Measurements from ENCODE around the gene MYH15. TPM values are rescaled to one million over a fixed set of nuclear protein-coding genes. Genes with fewer than 3 reads are reported as not detected.

MYH15 gene
- polyA plus RNA-seq, 3 donors: not detected

DNA sequence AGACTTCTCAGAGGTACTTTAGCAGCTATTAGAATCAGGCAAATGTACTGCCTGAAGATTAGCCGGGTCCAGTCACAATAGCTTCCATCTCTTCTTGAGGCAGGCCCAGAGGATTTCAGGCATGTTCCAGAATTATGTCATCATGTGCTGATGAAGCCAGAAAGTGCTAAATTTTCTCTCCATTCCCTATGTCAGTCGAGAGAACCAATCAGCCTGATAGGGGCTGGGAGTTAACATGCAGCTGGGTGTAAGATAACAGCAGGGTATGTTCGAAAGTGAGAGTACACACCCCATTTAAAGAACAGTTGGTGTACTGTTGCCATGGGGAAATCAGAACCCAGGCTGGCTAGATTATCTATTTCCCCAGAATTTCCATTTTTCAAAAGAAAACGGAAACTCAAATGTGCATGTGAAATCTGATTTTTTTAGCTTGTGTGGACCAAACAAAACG lies 48.7 kb downstream of the MYH15 start:
- Mint-ChIP-seq H3K27me3 (ENCODE audit: low read depth in 3 of 3) (peaks cover 0 to 1% (median 0%) of the 10 kb centered on the region in 3 donors), H3K36me3 (no peaks in the 10 kb centered on the region), H3K9me3 (no peaks in the 10 kb centered on the region), H3K4me1 (peaks cover 15% of the 10 kb centered on the region), H3K4me3 (no peak overlapping the region), H3K27ac (no peak overlapping the region)
- WGBS (ENCODE audit: insufficient coverage): 86% methylated on average over 3 of the region's 5 CpGs
- Histone ChIP-seq H3K36me3 (replicated peaks in 1 of 2; ENCODE audit: control insufficient read depth in 1 of 2, insufficient read depth in 2 of 2, low read length in 2 of 2) (no peaks in the 10 kb centered on the region), H3K4me3 (replicated peaks in 1 of 3; ENCODE audit: low read depth in 2 of 3, low read length in 3 of 3) (no peak overlapping the region), H3K4me1 (ENCODE audit: control insufficient read depth in 1 of 2, insufficient read depth in 2 of 2, low read length in 2 of 2) (peaks cover 4 to 7% of the 10 kb centered on the region in 2 donors), H3K9me3 (replicated peaks in 1 of 2; ENCODE audit: control insufficient read depth in 1 of 2, insufficient read depth in 1 of 2, low read length in 2 of 2) (no peaks in the 10 kb centered on the region), H3K9ac (ENCODE audit: insufficient read depth, low read length, poor library complexity, severe bottlenecking) (no peak overlapping the region), H3K27me3 (ENCODE audit: control insufficient read depth in 2 of 2, insufficient read depth in 2 of 2, low read length in 2 of 2) (no peaks in the 10 kb centered on the region), H3K4me2 (replicated peaks; ENCODE audit: extremely low read depth, low read length, poor library complexity, severe bottlenecking) (no peak overlapping the region), H2AFZ (ENCODE audit: insufficient read depth, low read depth, low read length, poor library complexity, severe bottlenecking) (no peak overlapping the region), H3K27ac (ENCODE audit: low read depth in 1 of 2, low read length in 2 of 2) (no peak overlapping the region), H3K79me2 (ENCODE audit: insufficient read depth, low read length) (no peaks in the 10 kb centered on the region), H4K20me1 (ENCODE audit: insufficient read depth, low read length) (no peaks in the 10 kb centered on the region)
- TF ChIP-seq, protein P1, sequence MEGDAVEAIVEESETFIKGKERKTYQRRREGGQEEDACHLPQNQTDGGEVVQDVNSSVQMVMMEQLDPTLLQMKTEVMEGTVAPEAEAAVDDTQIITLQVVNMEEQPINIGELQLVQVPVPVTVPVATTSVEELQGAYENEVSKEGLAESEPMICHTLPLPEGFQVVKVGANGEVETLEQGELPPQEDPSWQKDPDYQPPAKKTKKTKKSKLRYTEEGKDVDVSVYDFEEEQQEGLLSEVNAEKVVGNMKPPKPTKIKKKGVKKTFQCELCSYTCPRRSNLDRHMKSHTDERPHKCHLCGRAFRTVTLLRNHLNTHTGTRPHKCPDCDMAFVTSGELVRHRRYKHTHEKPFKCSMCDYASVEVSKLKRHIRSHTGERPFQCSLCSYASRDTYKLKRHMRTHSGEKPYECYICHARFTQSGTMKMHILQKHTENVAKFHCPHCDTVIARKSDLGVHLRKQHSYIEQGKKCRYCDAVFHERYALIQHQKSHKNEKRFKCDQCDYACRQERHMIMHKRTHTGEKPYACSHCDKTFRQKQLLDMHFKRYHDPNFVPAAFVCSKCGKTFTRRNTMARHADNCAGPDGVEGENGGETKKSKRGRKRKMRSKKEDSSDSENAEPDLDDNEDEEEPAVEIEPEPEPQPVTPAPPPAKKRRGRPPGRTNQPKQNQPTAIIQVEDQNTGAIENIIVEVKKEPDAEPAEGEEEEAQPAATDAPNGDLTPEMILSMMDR (IDR thresholded peaks at IDR 0.05): no peak
- no peak for DNase-seq
- intact Hi-C loops (cut with micrococcal nuclease): no loop called here

DNA sequence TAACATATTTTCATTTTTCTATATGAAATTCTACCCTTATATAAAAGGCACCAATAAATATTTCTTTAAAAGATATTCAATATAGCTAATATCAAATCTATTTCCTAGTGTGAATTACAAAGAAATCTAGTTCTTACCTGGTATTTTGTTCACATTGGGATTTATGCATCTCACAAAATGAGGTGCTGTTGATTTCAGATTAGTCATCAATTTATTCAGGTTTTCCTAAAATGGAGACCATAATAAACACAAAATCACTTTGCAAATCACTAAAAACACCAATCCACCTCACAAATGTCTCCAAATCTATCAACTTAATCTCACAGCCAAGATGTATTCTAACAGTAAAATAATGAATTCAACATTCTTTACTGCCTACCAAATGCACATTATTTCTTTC lies 51.2 kb downstream of the MYH15 start:
- H2AFZ ChIP-seq (ENCODE audit: insufficient read depth, low read depth, low read length, poor library complexity, severe bottlenecking): no peak overlapping the region
- Mint-ChIP-seq H3K27me3 (ENCODE audit: low read depth in 3 of 3) (no peaks in the 10 kb centered on the region), H3K4me3 (no peak overlapping the region), H3K36me3 (no peaks in the 10 kb centered on the region), H3K4me1 (peaks cover 13% of the 10 kb centered on the region), H3K9me3 (peaks cover 0 to 2% (median 0%) of the 10 kb centered on the region in 7 donors), H3K27ac (no peak overlapping the region)
- intact Hi-C loops (cut with micrococcal nuclease): no loop called here
- no peak overlapping the region for H3K4me3 ChIP-seq (replicated peaks in 1 of 3; ENCODE audit: low read depth in 2 of 3, low read length in 3 of 3)
- H4K20me1 ChIP-seq (ENCODE audit: insufficient read depth, low read length): no peaks in the 10 kb centered on the region
- H3K9ac ChIP-seq (ENCODE audit: insufficient read depth, low read length, poor library complexity, severe bottlenecking): no peak overlapping the region
- H3K79me2 ChIP-seq (ENCODE audit: insufficient read depth, low read length): no peaks in the 10 kb centered on the region
- H3K4me1 ChIP-seq (ENCODE audit: control insufficient read depth in 1 of 2, insufficient read depth in 2 of 2, low read length in 2 of 2): peaks cover 4 to 7% of the 10 kb centered on the region in 2 donors
- H3K4me2 ChIP-seq (replicated peaks; ENCODE audit: extremely low read depth, low read length, poor library complexity, severe bottlenecking): no peak overlapping the region
- no peaks in the 10 kb centered on the region for H3K36me3 ChIP-seq (replicated peaks in 1 of 2; ENCODE audit: control insufficient read depth in 1 of 2, insufficient read depth in 2 of 2, low read length in 2 of 2)
- TF ChIP-seq, protein P1 (IDR thresholded peaks at IDR 0.05): no peak
- no peak overlapping the region for H3K27ac ChIP-seq (ENCODE audit: low read depth in 1 of 2, low read length in 2 of 2)
- no peak for DNase-seq
- no peaks in the 10 kb centered on the region for H3K27me3 ChIP-seq (ENCODE audit: control insufficient read depth in 2 of 2, insufficient read depth in 2 of 2, low read length in 2 of 2)
- no peaks in the 10 kb centered on the region for H3K9me3 ChIP-seq (replicated peaks in 1 of 2; ENCODE audit: control insufficient read depth in 1 of 2, insufficient read depth in 1 of 2, low read length in 2 of 2)

Measured in CD14-positive monocyte (primary cell).